CD4-positive, alpha-beta T cell treated with Interferon gamma for 1 hour (primary cell): ENCODE measurements around the gene MRPS10.
"Not testable (repeated sequence)": the region's sequence is repeated elsewhere in the genome, so short reads cannot be mapped to it uniquely, and the experiment has no call there.

Source experiments
- DNase-seq: peaks from one replicate; pipeline ENCODE4 v3.0.0-alpha.2; 2020

The MRPS10 gene

DNA sequence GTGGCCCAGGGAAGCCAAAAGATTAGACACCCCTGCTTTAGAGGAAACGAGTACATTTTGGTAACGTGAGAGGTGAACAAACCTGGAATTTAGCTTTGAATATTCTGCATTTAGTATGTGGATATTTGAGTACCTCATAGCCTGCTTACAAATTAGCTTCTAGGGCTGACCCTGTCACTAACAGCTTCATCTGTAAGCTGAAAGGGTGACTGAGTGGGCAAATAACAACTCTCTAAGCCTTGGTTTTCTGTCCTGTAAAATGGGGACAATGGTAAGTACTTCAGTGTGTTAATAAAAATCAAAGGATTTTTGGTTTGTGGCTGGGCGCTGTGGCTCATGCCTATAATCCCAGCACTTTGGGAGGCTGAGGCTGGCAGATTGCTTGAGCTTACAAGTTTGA, 14.5 kb downstream of the MRPS10 start:
- no peak for DNase-seq

DNA sequence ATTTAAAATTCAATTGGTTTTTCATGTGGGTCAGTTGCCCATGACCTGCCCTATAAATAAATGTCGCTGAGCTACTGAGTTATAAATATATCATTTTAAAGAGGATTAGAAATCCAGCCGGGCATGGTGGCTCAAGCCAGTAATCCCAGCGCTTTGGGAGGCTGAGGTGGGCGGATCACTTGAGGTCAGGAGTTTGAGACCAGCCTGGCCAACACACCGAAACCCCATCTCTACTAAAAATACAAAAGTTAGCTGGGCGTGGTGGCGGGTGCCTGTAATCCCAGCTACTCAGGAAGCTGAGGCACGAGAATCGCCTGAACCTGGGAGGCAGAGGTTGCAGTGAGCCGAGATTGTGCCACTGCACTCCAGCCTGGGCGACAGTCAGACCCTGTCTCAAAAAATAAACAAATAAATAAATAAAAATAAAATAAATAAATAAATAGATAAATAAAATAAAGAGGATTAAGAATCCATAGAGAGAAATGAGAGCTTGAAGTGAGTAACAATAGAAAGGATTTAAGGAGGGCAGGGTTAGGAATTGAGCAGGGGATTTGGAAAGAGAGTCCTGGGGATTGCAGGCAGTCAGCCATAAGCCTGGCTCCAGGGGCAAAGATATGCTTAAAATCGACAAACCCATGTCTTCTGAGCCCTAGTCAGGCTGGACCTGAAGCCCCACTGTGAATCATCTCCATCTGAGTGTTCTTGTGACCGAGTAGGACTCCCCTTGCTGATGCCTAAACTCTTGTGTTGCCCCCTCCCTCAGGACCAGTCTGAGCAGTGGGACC, 15.3 kb downstream of the MRPS10 start:
- not testable (repeated sequence) for DNase-seq

DNA sequence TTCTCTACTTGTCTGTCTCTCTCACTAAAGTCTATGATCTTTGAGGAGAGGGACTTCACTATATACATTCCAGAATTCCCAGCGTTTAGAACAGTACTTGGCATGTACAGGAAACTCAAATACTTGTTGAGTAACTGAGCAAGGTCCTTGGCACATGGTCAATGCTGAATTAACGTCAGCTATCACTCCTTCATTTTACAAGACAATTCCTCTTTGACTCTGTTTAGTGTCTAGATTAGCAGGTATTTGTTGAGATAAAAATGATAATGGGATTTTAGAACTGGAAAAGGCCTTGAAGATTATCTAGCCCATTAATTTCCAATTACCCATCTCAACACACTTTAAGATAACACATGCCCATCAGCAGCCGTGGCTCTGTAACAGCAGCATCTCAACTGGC, 16.3 kb downstream of the MRPS10 start:
- DNase-seq: no peak

- DNase-seq: no peak
Measured at GRCh38 chr6:42200035-42200434, 17.6 kb downstream of the MRPS10 start.

DNA sequence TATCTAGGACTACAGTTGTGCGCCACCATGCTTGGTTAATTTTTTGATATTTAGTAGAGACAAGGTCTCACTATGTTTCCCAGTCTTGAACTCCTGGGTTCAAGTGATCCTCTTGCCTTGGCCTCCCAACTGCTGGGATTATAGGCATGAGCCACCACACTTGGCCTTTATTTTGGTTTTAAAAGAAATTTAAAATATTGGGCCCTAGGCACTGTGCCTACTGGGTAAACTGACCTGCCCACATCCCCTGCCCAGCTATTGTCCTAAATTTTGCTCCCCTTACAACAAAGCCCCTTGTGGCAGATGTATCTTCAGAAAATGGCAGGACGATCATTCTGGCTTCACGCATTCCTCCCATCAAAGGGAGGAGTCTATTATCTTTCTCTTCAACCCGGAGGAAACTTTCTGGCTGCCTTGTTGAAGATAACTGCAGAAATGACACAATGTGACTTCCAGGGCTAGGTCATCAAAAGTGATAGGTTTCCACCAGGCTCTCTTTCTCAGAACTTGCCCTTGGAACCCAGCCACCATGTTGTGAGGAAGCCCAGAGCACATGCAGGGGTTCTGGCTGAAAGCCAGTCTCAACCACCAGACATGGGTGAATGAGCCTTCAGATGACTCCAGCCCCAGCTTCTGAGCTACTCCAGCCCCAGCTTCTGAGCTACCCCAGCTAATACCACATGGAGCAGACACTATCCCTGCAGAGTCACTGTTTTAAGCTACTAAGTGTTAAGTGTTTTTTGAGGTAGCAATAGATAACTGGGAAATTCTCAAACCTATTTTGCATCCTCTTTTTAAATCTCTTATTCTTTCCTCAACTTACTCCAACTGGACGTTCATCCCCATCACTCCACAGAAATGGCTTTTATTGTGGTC, 18.3 kb downstream of the MRPS10 start:
- no peak for DNase-seq

GRCh38 chr6:42197555-42198362, 19.9 kb downstream of the MRPS10 start:
- DNase-seq: no peak

- DNase-seq: no peak
Measured at GRCh38 chr6:42195415-42195814, 22.2 kb downstream of the MRPS10 start.

- no peak for DNase-seq
Measured at GRCh38 chr6:42194056-42194455, 23.6 kb downstream of the MRPS10 start.

DNA sequence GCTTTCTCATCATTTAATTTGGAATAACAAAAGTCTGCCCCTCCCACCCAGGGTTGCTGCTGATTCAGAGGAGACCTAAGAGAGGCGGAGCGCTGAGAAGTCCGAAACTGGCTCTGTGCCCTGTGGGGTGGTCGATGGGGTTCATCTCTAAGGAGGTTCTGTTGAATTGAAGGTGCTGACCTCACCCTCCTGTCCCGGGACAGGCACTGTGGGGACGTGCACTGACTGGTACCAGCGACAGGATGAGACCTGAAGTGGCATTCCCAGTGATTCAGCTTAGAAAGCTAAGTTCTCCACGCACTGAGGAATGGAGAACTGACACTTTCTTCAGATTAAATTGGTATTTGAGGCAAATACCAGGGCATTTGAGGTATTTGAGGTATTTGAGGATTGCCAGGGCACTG, 24.2 kb downstream of the MRPS10 start:
- no peak for DNase-seq

DNA sequence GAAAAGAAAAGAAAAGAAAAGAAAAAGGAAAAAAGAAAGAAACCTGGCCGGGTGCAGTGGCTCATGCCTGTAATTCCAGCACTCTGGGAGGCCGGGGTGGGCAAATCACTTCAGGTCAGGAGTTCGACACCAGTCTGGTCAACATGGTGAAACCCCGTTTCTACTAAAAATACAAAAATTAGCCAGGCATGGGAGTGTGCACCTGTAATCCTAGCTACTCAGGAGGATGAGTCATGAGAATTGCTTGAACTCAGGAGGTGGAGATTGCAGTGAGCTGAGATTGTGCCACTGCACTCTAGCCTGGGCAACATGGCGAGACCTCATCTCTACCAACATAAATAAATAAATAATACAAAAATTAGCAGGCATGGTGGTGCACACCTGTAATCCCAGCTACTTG, 25.3 kb downstream of the MRPS10 start:
- DNase-seq: not testable (repeated sequence)

DNA sequence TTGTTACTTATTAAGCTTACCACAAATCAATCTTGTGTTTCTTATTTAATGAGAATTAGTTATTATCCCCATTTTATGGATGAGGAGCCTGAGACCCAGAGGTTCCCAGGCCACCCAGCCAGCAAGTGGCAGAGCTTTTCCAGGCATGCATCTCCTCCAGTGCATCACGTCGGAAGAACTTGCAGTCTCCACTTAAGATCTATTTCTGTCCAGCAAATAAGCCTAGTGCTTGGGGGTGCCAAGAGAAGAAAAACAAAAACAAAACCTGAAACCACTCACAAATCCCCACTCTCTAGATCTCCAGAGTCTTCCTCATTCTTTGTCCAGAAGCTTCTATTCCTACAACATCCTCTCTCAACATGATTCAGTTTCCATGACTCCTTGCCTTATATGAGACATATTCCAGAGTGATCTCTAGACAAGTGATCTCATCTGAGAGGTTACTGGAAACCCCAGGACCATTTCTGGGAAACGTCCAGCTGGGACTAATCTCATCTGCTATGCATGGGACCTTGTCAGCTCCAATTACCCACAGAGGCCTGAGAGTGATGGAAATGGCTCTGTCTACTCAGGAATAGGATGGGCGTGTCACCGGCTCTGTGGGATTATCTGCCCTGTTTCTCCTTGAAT, 27.0 kb downstream of the MRPS10 start:
- DNase-seq: no peak

- no peak for DNase-seq
Measured at GRCh38 chr6:42188406-42188805, 29.3 kb downstream of the MRPS10 start.

DNA sequence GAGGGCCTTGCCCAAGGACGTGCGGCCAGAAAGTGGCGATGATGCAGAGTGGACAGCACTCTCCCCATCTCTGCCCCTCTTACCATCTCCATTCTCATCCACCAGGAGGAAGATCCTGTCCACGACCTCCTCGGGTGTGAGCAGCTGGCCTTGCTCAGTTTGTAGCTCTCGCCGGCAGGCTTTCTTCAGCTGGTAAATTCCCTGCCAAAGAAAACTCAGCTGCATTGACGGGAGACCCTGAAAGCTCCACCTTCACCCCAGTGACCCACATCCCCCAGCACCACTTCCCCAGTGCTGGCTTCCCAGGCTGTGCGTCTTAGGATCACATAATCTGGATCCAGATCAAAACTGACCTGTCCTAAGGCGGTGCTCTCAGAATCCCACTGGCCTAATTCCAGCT, 32.1 kb downstream of the MRPS10 start:
- no peak for DNase-seq

DNA sequence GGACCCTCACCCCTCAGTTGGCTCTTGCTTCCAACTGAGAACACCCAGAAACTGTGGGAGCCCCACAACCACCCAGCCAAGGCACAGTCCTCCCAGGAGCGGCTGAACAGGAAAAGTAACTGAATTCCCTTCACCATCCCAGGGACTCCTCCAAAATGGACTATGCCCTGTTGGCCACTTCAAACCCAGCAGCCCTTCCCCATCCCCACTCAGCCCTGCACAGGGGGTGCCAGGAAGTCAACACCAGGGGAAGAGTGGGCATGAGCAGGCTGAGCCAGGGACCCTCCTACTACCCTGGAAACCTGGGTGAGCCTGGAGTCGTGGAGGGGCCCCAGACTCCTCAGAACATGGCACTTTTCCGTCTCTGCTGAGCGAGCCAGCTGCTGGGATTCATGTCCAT, 33.2 kb downstream of the MRPS10 start:
- no peak for DNase-seq

GRCh38 chr6:42182101-42182500, 35.6 kb downstream of the MRPS10 start:
- no peak for DNase-seq

DNA sequence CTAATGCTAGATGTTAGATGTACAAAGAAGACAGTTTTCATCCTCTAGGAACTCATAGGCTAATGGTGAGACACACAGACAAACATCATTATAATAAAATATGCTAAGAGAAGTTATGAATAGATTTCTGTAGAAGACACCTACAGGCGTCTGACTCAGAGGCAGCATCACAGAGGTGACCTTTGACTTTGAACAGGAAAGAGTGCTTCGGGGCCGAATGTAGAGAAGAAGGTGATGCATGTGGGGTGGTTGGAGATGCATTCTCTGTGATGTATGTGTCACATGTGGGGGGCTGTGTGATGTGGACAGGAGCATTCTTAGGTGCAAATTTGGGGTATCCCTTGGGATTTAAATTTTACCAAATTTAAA, 37.7 kb downstream of the MRPS10 start:
- no peak for DNase-seq

DNA sequence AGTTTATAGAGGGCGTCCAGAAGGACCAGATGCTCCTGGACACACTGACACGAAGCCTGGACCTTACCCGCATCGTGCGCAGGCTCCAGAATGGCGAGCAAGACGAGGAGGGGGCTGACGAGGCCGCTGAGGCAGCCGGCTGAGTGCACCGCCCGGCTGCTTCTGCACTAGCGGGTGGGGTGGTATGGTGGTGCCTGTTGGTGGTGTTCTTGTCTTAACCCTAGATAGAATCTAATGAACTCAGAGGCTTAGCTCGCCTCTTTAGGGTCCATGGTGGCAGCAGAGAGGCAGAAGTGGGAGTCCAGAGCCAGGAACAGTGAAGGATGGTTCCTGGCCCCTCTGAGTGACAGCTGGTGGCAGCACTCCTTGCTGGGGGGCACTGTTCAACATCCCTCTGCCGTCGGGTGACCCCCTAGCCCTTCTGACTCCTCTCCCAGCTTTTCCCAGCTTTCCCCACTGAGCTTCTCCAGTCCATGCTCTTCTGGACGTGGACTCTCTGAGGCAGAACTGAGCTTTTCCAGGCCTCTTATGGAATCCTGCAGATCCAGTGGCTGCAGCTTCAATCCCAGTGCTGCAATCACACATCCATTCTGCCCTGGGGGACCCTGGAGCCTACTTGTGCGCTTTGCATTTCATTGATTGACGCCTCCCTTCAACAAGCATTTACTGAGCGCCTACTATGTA, 38.3 kb downstream of the MRPS10 start:
- DNase-seq: no peak

DNA sequence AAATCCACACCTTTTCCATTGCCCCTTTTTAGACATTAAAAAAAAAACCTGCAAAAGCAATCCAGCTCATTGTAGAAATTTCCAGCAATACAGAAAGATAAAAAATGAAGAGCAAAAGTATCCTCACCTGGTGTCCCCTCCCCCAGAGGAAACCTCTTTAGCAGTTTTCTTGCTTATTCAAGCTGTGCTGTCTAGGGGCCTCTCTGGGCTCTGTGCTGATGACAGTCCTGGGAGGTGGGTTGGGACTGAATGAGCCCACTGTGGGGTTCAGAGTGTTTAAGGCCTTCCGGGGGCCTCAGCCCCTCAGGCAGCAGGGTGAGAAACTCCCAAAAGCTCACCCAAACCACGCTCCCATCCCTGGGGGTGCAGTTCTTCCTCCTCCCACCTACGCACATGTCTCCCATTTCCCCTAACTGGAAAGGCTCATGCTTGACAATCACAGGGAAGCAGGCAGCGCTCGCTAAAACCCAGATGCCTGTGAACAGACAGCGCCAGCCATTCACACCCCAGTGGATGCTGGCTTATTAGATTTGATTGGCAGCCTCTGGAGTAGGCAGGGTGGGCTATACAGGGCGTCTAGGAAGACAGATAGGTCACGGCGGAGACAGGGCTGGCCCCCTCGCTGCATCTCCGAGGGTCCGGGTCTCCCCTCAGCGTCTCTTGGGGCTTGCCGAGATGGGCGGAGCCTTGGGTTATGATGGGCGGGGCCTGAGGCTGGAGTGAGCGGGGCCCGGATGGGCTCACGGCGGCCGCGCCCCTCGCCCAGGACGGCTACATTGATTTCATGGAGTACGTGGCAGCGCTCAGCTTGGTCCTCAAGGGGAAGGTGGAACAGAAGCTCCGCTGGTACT, 39.9 kb downstream of the MRPS10 start:
- no peak for DNase-seq

DNA sequence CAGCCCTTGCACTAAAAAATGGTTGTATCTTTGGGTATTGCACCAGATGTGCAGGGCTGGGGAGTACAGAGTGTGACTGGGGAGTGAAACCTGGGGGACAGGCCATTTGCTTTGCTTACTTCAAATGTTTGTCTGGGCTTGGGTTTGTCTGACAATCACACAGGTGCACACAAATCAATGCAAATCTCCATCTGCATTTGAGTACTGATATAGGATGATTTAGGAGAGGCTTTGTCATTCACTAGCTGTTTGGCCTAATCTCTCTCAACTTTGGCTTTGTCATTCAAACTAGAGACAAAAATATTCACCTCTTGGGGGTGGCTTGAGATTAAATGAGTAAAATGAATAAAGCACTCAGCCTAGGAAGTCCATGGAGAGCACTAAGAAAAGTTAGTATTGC, 40.7 kb downstream of the MRPS10 start:
- DNase-seq: no peak

- no peak for DNase-seq
Measured at GRCh38 chr6:42175860-42176259, 41.8 kb downstream of the MRPS10 start.

DNA sequence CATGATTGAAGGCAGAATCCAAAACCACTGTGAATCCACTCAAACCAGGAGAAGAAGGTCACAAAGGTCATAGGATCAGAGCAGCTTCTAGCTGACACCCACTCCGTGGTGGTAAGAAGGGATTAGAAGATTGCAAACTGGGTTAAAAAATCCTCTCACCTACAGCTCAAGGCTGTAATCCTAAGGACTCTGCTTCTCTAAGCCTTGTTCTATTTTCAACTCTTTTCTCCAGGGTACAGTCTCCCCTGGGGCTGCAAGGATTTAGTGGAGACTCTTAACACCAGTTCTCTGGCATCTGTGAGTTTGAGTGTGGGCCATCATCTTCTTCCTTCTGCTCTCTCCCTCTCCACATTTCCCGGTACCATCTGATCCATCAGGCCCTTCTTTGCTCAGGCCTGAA, 44.6 kb downstream of the MRPS10 start, which contains the start of gene GUCA1A:
TSS of gene GUCA1A (plus strand) at position 264 of the 400 bp plus-strand sequence. CDS start 250 bp downstream, outside the sequence.
- DNase-seq: no peak
